ENCODE data around the gene LHPP.

DNA sequence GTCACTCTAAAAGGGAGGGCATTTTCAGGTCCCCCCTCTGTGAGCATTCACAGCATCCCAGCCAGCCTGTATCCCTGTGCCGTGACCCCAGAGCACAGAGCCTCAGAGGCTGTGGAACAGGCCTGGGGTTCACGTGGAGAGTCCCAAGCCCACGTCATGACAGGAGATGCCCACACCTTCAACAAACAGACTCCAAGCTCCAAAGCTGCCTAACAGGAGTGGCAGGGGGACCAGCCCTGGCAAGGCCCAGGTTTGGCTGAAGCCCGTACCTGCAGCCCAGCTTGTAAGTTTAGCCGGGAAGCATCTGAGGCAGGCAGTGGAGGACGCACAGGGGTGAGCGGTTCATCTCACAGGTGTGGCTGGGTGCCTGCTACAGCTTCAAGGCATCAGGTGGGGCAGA lies 33.5 kb downstream of the LHPP start:
- no peak for TF ChIP-seq POLR2A (IDR thresholded peaks at IDR 0.05)
- TF ChIP-seq, protein P1, sequence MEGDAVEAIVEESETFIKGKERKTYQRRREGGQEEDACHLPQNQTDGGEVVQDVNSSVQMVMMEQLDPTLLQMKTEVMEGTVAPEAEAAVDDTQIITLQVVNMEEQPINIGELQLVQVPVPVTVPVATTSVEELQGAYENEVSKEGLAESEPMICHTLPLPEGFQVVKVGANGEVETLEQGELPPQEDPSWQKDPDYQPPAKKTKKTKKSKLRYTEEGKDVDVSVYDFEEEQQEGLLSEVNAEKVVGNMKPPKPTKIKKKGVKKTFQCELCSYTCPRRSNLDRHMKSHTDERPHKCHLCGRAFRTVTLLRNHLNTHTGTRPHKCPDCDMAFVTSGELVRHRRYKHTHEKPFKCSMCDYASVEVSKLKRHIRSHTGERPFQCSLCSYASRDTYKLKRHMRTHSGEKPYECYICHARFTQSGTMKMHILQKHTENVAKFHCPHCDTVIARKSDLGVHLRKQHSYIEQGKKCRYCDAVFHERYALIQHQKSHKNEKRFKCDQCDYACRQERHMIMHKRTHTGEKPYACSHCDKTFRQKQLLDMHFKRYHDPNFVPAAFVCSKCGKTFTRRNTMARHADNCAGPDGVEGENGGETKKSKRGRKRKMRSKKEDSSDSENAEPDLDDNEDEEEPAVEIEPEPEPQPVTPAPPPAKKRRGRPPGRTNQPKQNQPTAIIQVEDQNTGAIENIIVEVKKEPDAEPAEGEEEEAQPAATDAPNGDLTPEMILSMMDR (IDR thresholded peaks at IDR 0.05), result no peak
